Jurkat, Clone E6-1 (cell line): ENCODE measurements around the gene AP5S1.
"Not testable (repeated sequence)": the region's sequence is repeated elsewhere in the genome, so short reads cannot be mapped to it uniquely, and the experiment has no call there.

Experiments used
- DNase-seq: peaks from one replicate; pipeline ENCODE4 v3.0.0-alpha.2; 2011; ENCODE audit warnings: low read depth, low spot score
- H3K4me3 ChIP-seq: 2 replicates; pipeline ENCODE4 v1.5.1; 2011; ENCODE audit warnings: mild to moderate bottlenecking, low read length, control low read depth, moderate library complexity

AP5S1 gene

GRCh38 chr20:3787324-3788014 lies 32.9 kb upstream of the AP5S1 start:
- H3K4me3 ChIP-seq = peak overlapping the region; percentile 62
- no peak for DNase-seq

GRCh38 chr20:3788685-3789155 lies 31.6 kb upstream of the AP5S1 start:
- H3K4me3 ChIP-seq = no peak overlapping the region
- no peak for DNase-seq

DNA sequence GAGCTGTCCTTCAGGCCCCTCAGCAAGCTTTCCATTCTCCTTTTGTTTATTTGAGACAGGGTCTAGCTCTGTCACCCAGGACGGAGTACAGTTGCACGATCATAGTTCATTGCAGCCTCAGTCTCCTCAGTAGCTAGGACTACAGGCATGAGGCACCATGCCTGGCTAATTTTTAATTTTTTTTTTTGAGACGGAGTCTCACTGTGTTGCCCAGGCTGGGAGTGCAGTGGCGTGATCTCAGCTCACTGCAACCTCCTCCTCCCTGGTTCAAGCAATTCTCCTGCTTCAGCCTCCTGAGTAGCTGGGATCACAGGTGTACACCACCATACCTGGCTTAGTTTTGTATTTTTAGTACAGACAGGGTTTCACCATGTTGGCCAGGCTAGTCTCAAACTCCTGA lies 31.1 kb upstream of the AP5S1 start:
- DNase-seq = not testable (repeated sequence)

GRCh38 chr20:3794168-3794567 lies 26.2 kb upstream of the AP5S1 start:
- DNase-seq = not testable (repeated sequence)

More for the DNA sequence above, 31.1 kb upstream of the AP5S1 start:
- H3K4me3 ChIP-seq = not testable (repeated sequence)

GRCh38 chr20:3794701-3795420 lies 25.5 kb upstream of the AP5S1 start:
- H3K4me3 ChIP-seq = peak overlapping the region; percentile 83
- DNase-seq = no peak

More at GRCh38 chr20:3794168-3794567, 26.2 kb upstream of the AP5S1 start:
- not testable (repeated sequence) for H3K4me3 ChIP-seq

- peak within 1 kb of the TSS; percentile 83 for H3K4me3 ChIP-seq
- peak; percentile 84 for DNase-seq
These were observed 24.6 kb upstream of the AP5S1 start, which contains the start of gene CDC25B for GRCh38 chr20:3795511-3796468. CDC25B (plus strand) TSS chr20:3796310; CDS start chr20:3796532, 222 bp downstream.

- peak overlapping the region; percentile 83 for H3K4me3 ChIP-seq
- DNase-seq = no peak
These were observed 23.7 kb upstream of the AP5S1 start for GRCh38 chr20:3796477-3797225.

DNA sequence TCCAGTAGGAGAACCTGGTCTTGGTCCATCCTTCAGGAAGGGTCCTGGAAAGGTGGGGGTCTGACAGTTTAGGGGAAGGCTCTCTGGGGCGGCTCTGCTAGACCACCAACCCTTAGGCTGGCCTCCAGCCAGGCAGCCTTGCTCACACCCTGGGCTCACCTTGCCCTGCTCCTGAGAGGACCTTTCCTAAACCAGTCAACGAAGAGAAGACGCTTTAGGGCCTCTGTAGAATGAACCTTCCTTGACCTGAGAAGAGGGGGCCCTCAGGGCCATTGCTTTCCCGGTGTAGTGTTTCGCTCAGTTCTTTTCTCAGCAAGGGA lies 23.2 kb upstream of the AP5S1 start:
- no peak for DNase-seq
- peak overlapping the region; percentile 83 for H3K4me3 ChIP-seq

GRCh38 chr20:3797592-3798372 lies 22.6 kb upstream of the AP5S1 start:
- peak overlapping the region; percentile 83 for H3K4me3 ChIP-seq
- DNase-seq = no peak

- no peak overlapping the region for H3K4me3 ChIP-seq
- no peak for DNase-seq
These were observed 22.0 kb upstream of the AP5S1 start for GRCh38 chr20:3798373-3798768.

- no peak overlapping the region for H3K4me3 ChIP-seq
These were observed 21.5 kb upstream of the AP5S1 start for GRCh38 chr20:3798908-3799248.

GRCh38 chr20:3800256-3800877 lies 20.0 kb upstream of the AP5S1 start:
- no peak for DNase-seq
- H3K4me3 ChIP-seq = no peak overlapping the region

More at GRCh38 chr20:3798908-3799248, 21.5 kb upstream of the AP5S1 start:
- DNase-seq = peak; percentile 80

DNA sequence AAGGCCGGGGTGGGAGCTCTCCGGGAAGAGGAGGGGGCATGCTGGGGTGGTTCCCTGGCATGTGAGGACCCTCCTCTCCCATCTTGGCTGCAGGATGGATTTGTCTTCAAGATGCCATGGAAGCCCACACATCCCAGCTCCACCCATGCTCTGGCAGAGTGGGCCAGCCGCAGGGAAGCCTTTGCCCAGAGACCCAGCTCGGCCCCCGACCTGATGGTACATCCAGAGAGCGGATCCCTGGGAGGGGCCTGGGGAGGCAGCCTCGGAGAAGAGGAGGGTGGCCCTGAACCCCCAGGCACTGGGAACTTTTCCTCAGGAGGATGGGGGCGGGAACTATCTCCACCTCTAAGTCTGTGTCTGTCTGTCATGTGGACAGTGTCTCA lies 19.5 kb upstream of the AP5S1 start:
- H3K4me3 ChIP-seq = no peak overlapping the region
- DNase-seq = no peak

GRCh38 chr20:3801299-3801698 lies 19.0 kb upstream of the AP5S1 start:
- no peak overlapping the region for H3K4me3 ChIP-seq
- no peak for DNase-seq

DNA sequence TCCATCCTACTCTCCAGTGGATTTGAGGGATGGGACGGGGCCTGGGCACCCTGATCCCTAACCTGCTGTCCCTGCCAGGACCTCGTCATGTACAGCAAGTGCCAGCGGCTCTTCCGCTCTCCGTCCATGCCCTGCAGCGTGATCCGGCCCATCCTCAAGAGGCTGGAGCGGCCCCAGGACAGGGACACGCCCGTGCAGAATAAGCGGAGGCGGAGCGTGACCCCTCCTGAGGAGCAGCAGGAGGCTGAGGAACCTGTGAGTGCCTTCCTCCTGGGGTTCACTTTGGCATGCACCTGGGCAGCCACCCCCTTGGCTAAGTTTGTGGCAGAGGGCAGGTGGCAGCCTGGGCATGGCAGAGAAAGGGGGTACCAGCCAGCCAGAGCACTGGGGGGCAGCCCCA lies 18.5 kb upstream of the AP5S1 start:
- no peak for DNase-seq
- no peak overlapping the region for H3K4me3 ChIP-seq

DNA sequence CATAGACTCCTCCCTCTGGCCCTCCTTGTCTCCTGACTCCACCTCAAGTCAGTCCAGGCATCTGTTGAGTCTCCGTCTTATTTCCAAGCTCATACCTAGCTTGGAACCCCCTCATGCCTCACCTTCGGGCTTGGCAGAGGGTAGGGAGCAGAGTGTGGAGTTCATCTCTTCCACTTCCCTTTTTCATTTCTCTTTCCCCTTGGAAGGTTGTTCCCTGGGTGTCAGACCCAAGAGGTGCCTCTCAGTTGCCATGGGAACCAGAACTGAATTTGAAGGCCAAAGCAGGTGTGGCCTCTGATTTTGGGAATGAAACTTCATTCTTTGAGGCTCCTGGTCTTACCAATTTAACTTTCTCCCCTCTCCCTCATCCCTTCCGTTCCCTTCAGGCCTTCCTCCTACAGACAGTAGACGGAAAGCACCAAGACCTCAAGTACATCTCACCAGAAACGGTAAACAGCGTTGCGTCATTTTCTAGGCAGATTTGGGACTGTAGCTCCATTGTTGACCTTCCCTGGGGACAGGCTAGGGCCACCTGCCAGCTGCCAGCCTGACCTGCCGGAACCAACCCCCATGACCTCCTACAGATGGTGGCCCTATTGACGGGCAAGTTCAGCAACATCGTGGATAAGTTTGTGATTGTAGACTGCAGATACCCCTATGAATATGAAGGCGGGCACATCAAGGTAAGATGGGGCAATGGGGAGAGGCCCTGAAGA lies 17.7 kb upstream of the AP5S1 start:
- H3K4me3 ChIP-seq = no peak overlapping the region
- DNase-seq = no peak

- no peak overlapping the region for H3K4me3 ChIP-seq
- DNase-seq = no peak
These were observed 17.1 kb upstream of the AP5S1 start for GRCh38 chr20:3803289-3803688.
